Effector memory CD8-positive, alpha-beta T cell (primary cell): ENCODE measurements around the gene EIPR1.

Experiments
- ATAC-seq: fragments of 150-1000 bp; cut with Tn5 transposase; replicated peaks from 2 replicates; pipeline ENCODE4 v1.10.0; 2021; ENCODE audit warnings: mild to moderate bottlenecking, moderate library complexity
- DNase-seq, 3 experiments: peaks; one replicate each; pipeline ENCODE4 v3.0.0; 2021
- H3K27ac Mint-ChIP-seq, 2 donors: one replicate each; pipeline ENCODE4 v1.8.0; 2022; ENCODE audit warnings: mild to moderate bottlenecking in 2 of 2, mixed read lengths in 2 of 2, moderate library complexity in 2 of 2
- H3K27me3 Mint-ChIP-seq, 2 donors: one replicate each; pipeline ENCODE4 v1.8.0; 2022; ENCODE audit warnings: mixed read lengths in 2 of 2
- H3K36me3 Mint-ChIP-seq: one replicate; pipeline ENCODE4 v1.8.0; 2022; ENCODE audit warnings: mild to moderate bottlenecking, moderate library complexity, mixed read lengths; ENCODE audit not compliant: insufficient read depth
- H3K4me1 Mint-ChIP-seq, 2 donors: one replicate each; pipeline ENCODE4 v1.8.0; 2022; ENCODE audit warnings: low read depth in 2 of 2, mixed read lengths in 2 of 2
- H3K4me3 Mint-ChIP-seq, 2 donors: one replicate each; pipeline ENCODE4 v1.8.0; 2022; ENCODE audit warnings: mild to moderate bottlenecking in 2 of 2, mixed read lengths in 2 of 2, moderate library complexity in 2 of 2
- H3K9me3 Mint-ChIP-seq, 2 donors: one replicate each; pipeline ENCODE4 v1.8.0; 2022; ENCODE audit warnings: mixed read lengths in 2 of 2

The EIPR1 gene

DNA sequence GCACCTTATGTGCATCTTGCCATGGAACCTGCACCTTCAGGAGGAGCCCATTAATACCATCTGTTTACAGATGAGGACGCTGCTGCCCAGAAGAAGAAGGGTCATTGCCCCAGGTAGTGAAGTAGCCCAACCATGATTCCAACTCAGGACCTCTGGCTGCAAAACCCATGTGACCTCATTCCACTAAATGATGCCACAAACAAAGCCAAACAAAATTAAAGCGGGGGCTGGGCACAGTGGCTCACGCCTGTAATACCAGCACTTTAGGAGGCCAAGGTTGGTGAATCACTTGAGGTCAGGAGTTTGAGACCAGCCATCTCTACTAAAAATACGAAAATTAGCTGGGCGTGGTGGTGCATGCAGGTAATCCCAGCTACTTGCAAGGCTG, 202.1 kb downstream of the EIPR1 start:
- no peak overlapping the region for H3K27ac Mint-ChIP-seq
- no peaks in the 10 kb centered on the region for H3K9me3 Mint-ChIP-seq
- DNase-seq, result no peak
- no peak for ATAC-seq
- peaks cover 2% of the 10 kb centered on the region for H3K36me3 Mint-ChIP-seq
- no peaks in the 10 kb centered on the region for H3K27me3 Mint-ChIP-seq
- H3K4me3 Mint-ChIP-seq, result no peak overlapping the region
- H3K4me1 Mint-ChIP-seq, result peaks cover 0 to 6% of the 10 kb centered on the region in 2 donors

DNA sequence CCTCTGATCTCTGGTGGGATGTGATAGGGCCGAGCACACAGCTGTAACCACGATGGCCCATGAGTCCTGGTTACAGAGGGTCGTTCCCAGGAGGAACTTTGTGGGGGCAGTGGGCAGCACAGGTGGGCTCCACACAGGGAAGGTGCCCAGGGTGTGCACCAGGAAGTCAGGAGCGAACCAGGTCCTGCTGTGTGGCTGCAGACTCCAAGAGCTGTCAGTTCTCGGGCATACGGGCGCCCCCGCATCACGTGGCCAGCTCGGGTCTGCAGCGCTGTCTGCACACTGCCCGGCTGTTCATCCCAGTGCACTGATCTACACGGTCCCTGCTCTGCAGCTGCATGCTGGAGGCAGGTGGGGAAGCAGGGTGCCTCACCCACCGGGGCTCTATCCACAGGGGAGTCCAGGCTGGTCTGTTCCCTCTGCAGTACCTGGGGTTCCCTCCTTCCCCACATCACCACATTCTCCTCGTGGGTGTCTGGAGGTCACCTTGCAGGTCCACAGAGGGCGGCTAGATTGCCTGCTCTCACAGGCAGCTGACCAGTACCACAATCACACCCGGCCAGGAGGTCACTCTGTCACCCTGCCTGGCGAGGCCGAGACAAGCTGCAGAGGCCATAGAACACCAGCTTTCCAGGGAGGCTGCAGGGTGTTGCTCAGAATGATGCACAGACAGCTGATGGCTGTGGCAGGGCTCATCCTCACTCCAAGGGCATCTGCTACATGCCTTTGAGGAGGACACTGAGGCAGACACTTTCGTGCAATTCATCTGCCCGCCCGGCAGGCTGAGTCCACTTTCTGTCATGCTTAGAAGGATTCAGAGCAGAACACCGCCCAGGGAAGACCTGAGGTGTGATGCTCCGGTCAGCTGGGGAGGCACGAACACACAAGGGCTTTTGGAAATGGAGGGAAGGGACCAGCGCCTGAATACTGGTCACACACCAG, 202.7 kb downstream of the EIPR1 start:
- no peak for ATAC-seq
- no peaks in the 10 kb centered on the region for H3K9me3 Mint-ChIP-seq
- H3K27ac Mint-ChIP-seq, result no peak overlapping the region
- DNase-seq, result no peak
- peaks cover 0 to 3% of the 10 kb centered on the region in 2 donors for H3K4me1 Mint-ChIP-seq
- no peaks in the 10 kb centered on the region for H3K27me3 Mint-ChIP-seq
- H3K36me3 Mint-ChIP-seq, result peaks cover 2% of the 10 kb centered on the region
- no peak overlapping the region for H3K4me3 Mint-ChIP-seq

DNA sequence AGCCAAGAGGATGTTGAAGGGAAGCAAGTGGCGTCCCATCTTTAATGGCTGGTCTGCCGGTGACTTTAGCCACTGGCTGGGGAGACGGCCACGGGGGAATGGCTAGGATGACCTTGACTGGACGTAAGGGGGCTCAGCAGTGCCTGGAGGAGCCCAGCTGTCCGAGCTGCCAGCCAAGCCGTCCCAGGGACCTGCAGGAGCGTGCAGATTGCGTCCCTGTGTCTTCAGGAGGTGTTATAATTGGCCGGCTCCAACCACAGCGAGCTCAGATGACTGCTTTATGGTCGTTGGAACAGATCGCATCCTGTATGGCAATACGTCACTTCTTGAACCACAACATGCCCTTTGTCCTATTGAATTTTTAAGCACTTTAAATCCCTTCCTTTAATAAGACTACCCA, 204.6 kb downstream of the EIPR1 start:
- ATAC-seq (no peak), DNase-seq (no peak)
- H3K27me3 Mint-ChIP-seq, result no peaks in the 10 kb centered on the region
- no peak overlapping the region for H3K4me3 Mint-ChIP-seq
- peaks cover 0 to 2% of the 10 kb centered on the region in 2 donors for H3K4me1 Mint-ChIP-seq
- peaks cover 2% of the 10 kb centered on the region for H3K36me3 Mint-ChIP-seq
- H3K27ac Mint-ChIP-seq, result no peak overlapping the region
- H3K9me3 Mint-ChIP-seq, result no peaks in the 10 kb centered on the region

DNA sequence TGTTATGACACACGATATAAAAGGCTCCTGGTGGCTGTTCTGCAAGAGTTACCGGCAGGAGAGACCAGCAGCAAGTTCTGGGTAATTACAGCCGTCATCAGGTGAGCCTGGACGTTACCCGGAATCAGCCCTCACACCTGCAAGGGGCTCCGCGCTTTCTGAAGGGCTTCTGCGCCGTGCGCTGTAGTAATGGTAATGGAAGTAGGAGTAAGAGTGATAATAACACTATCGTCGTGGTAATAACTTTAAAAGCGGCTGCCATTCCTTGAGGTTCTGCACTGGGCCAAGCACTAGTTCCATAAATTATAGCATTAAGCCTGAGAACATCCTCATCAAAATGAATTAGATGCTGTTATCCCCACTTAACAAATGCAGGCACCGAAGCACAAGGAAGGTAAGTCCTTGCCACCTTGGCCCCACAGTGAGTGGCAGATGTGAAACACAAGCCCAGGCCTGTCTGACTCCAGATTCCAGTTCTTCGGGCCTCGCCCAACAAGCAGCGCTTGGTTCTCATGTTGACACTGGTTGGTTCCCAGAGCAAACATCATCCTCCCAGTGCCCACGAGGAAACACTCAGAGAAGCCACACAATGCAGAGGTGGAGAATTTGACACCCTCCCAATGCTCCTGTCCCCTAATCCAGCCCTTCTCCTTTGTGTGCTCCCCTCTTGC, 205.2 kb downstream of the EIPR1 start:
- no peak for DNase-seq
- H3K27ac Mint-ChIP-seq, result no peak overlapping the region
- H3K27me3 Mint-ChIP-seq, result no peaks in the 10 kb centered on the region
- H3K9me3 Mint-ChIP-seq, result no peaks in the 10 kb centered on the region
- ATAC-seq, result no peak
- H3K4me1 Mint-ChIP-seq, result no peaks in the 10 kb centered on the region
- peaks cover 7% of the 10 kb centered on the region for H3K36me3 Mint-ChIP-seq
- no peak overlapping the region for H3K4me3 Mint-ChIP-seq

DNA sequence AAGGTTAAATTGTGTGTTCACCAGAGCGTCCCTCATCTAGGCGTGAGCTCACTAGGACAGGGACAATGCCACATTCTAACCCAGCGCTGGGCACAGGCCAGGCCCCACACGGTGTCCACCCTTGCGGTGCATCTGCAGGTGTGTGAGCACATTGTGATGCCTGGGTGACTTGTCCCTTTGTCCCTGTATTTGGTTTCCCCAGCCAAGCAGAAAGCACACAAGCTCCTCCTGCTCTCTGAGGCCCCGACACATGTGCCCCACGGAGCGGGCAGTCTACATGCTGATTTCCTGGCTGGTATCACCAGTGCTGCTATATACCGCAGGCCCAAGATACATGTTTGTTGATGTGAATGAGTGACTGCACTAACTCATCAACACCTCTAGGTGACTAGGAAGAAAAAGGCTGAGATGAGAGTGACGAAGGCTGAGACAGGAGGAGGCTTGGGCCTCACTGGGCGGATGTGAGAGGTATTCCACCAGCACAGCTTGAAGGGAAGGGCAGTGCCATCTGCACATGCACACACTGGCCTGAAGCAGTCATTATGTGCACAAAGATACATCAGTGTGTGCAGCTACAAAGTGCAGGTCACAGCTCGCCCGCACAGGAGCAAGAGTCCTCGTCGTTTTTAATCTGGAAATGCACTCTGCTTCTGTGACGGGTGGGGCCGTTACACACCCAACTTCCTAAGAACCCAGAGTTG, 205.9 kb downstream of the EIPR1 start:
- Mint-ChIP-seq H3K4me3 (no peak overlapping the region), H3K27ac (peak overlapping the region in 1 of 2 donors; percentile 14), H3K9me3 (no peaks in the 10 kb centered on the region), H3K27me3 (no peaks in the 10 kb centered on the region), H3K4me1 (no peaks in the 10 kb centered on the region), H3K36me3 (peaks cover 10% of the 10 kb centered on the region)
- ATAC-seq, result no peak
- no peak for DNase-seq

DNA sequence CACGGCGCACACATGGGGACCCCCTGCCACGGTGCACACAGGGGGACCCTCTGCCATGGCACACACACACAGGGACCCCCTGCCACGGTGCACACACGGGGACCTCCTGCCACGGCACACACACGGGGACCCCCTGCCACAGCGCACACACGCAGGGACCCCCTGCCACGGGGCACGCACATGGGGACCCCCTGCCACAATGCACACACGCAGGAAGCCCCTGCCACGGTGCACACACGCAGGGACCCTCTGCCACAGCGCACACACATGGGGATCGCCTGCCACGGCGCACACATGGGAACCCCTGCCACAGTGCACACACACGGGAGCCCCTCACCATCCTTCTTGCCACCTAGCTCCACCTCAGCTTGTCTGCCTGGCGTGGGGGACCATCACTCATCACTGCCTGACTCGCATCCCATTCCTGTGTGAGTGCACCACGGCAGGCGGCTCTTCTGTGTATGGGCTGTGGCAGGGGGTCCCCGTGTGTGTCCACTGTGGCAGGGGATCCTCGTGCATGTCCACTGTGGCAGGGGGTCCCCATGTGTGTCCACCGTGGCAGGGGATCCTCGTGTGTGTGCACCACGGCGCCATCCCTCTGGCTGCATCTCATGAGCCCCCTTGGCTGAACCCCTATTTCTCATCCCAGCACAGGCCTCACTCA, 206.7 kb downstream of the EIPR1 start:
- Mint-ChIP-seq H3K9me3 (no peaks in the 10 kb centered on the region), H3K4me1 (no peaks in the 10 kb centered on the region), H3K36me3 (peaks cover 13% of the 10 kb centered on the region), H3K4me3 (no peak overlapping the region), H3K27ac (peak overlapping the region in 1 of 2 donors; percentile 14), H3K27me3 (no peaks in the 10 kb centered on the region)
- DNase-seq (no peak), ATAC-seq (no peak)

DNA sequence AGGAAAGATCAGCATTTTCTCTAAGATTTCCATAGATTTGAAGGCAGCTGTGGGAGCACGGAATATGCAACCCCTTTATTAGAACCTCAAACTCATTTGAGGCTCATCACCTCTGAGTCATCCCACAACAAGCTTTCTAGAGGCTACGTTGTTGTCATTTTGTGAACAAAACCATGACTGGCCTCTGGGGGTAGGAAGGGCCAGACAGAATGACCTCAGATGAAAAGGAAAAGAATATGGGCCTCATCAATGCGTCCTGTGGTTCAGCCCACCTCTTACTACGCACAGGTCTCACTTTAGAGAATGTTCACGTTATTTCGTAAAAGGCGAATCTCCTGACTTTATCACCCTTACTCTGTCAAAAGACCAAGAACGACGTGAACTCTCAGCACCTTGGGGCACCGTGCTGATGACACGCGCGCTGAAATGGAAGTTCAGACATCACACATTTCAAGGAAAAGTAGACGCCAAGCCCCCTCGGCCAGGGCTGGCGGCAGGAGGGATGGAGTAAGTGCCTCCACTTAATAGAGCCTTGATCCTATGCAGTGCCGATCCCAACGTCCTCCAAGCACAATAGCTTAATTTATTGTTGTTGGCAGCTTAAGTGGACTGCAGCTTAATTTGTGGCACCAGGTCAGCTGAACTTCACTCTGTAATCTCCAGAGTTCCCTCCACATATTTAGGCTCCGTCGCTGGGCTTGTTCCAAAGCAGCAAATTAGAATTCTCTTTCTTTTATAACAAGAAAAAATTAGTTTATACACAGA, 208.3 kb downstream of the EIPR1 start:
- no peak for DNase-seq
- peaks cover 13% of the 10 kb centered on the region for H3K36me3 Mint-ChIP-seq
- no peaks in the 10 kb centered on the region for H3K4me1 Mint-ChIP-seq
- H3K9me3 Mint-ChIP-seq, result no peaks in the 10 kb centered on the region
- H3K4me3 Mint-ChIP-seq, result no peak overlapping the region
- H3K27me3 Mint-ChIP-seq, result no peaks in the 10 kb centered on the region
- no peak for ATAC-seq
- H3K27ac Mint-ChIP-seq, result no peak overlapping the region

DNA sequence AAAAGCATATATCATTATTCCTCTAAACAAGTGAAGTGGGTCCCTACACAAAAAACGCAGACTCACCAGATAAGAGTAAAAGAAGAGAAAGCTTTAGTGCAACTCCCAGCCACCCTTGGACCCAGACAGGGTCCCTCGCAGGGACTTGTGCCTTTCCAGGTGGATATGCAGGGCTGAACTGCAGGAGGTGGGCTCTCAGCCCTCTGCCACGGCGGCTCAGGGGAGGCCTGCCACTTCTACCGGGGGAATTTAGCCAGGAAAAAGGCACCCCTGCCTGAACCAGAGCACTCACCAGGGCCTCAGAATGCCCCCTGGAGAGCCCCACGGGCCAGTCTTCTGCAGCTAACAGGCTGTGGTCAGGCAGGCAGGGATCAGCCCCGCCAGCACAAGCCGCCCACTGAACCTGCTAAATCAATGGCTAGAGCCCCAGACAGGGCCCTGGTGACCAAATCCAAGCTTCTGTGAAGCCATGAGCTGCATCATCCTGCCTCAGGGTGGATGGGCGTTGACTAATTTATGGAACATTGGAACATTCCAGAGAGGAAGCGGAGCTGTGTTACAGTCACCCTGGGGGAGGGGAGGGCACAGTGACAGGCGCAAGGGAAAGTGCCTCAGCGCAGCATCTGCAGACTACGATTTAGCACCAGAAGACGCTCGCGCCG, 209.3 kb downstream of the EIPR1 start:
- Mint-ChIP-seq H3K27ac (no peak overlapping the region), H3K4me3 (no peak overlapping the region), H3K4me1 (no peaks in the 10 kb centered on the region), H3K36me3 (peaks cover 13% of the 10 kb centered on the region), H3K9me3 (peaks cover 3 to 6% of the 10 kb centered on the region in 2 donors), H3K27me3 (no peaks in the 10 kb centered on the region)
- no peak for DNase-seq
- ATAC-seq, result no peak

DNA sequence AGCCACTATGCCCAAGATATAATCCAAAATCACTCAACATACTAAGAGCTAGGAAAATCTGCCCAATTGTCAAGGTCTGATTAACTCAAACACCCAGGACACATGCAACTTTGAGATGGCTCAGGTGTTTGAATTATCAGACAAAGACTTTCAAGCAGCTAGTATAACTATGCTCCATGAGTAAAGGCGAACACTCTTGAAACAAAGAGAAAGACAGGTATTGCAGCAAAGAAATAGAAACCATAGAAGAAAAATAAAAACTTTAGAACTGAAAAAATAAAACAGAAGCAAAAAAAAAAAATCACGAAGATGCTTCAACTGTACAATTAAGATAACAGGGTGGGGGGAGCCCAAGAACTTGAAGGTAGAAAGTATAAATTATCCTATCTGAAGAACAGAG, 214.2 kb downstream of the EIPR1 start:
- ATAC-seq, result no peak
- Mint-ChIP-seq H3K4me3 (no peak overlapping the region), H3K4me1 (no peaks in the 10 kb centered on the region), H3K9me3 (peaks cover 6 to 9% of the 10 kb centered on the region in 2 donors), H3K27me3 (no peaks in the 10 kb centered on the region), H3K36me3 (peaks cover 11% of the 10 kb centered on the region), H3K27ac (no peak overlapping the region)
- no peak for DNase-seq

DNA sequence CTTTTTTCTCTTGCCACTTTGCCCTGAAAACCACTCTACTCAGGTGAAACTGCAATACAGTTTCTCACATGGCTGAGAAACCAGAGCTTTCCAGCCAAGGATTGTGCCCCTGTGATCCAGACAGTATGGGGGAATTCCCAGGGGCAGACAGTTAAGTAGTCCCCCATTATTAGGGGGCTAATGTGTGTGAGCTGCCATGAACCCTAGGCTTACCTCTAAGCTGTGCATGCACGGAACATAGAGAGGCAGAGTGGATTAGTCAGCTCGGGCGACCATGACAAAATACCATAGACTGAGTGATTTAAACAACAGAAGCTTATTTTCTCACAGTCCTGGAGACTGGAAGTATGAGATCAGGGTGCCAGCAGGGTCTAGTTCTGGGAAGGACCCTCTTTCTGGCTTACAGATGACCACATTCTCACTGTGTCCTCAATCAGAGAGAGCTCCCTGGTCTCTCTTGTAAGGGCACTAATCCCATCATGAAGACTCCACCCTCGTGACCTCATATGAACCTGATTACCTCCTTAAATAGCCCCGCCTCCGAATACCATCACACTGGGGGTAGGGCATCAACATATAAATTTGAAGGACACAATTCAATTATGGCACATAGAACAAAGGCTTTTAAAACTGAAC, 215.1 kb downstream of the EIPR1 start:
- ATAC-seq, result no peak
- H3K36me3 Mint-ChIP-seq, result peaks cover 8% of the 10 kb centered on the region
- no peaks in the 10 kb centered on the region for H3K4me1 Mint-ChIP-seq
- H3K27ac Mint-ChIP-seq, result no peak overlapping the region
- H3K27me3 Mint-ChIP-seq, result no peaks in the 10 kb centered on the region
- no peak for DNase-seq
- H3K4me3 Mint-ChIP-seq, result no peak overlapping the region
- peaks cover 6 to 9% of the 10 kb centered on the region in 2 donors for H3K9me3 Mint-ChIP-seq

DNA sequence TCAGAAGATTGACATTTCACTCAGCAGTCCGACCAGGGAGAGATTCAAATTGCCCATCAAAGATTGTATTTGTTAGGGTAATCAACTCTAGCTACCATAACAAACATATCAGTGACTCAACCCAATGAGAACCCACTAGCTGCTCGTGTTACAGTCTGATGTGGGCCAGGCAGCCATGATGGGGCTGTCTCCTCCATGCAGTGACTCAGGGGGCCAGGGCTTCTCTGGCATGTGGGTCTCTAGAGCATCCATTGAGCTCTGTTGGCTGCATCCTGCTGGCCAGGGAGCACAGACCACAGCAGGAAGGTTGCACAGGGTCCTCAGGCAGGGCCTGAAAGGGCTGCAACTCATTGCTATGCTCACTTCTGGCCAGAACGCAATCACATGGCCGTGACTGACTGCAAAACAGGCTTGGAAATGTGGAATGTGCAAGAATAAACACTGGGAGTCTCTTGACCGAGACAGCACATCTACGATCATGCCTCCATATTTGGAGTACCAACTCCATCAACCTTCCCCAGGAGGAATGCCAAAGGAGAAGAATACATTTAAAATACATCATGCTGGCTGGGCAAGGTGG, 216.8 kb downstream of the EIPR1 start:
- H3K4me1 Mint-ChIP-seq, result no peaks in the 10 kb centered on the region
- H3K27ac Mint-ChIP-seq, result no peak overlapping the region
- no peaks in the 10 kb centered on the region for H3K27me3 Mint-ChIP-seq
- H3K4me3 Mint-ChIP-seq, result no peak overlapping the region
- no peaks in the 10 kb centered on the region for H3K36me3 Mint-ChIP-seq
- ATAC-seq (no peak), DNase-seq (no peak)
- peaks cover 6 to 9% of the 10 kb centered on the region in 2 donors for H3K9me3 Mint-ChIP-seq
